Measurements from ENCODE around the gene PCDHAC2.

- TF ChIP-seq POLR2A (IDR thresholded peaks at IDR 0.05) (no peak), CTCF (IDR thresholded peaks at IDR 0.05) (no peak), EP300 (IDR thresholded peaks at IDR 0.05) (no peak)
Measured at GRCh38 chr5:140953234-140953633, 13.0 kb upstream of the PCDHAC2 start.
